GM12878 (cell line): ENCODE data around the gene TOMM40.

Experiments used
- BCL3 ChIP-seq: IDR thresholded peaks from 2 replicates; pipeline ENCODE4 v1.6.1; 2011; ENCODE audit warnings: borderline replicate concordance, low read depth, mild to moderate bottlenecking, moderate library complexity, low read length; ENCODE audit not compliant: insufficient read depth, poor library complexity, severe bottlenecking
- CTCF ChIP-seq, 3 experiments: IDR thresholded peaks in 2 of 3; conservative IDR thresholded peaks in 1 of 3; 2 replicates each; pipeline ENCODE4 v1.5.1; 2011; ENCODE audit warnings: low read depth in 3 of 3, low read length in 3 of 3, mild to moderate bottlenecking in 3 of 3, control low read depth in 2 of 3, moderate library complexity in 2 of 3, inconsistent platforms in 1 of 3, mixed read lengths in 1 of 3; ENCODE audit not compliant: control insufficient read depth in 2 of 3, insufficient read depth in 1 of 3; ENCODE audit errors: extremely low read depth in 1 of 3
- JUND ChIP-seq: IDR thresholded peaks from 2 replicates; pipeline ENCODE4 v1.6.1; 2012; ENCODE audit warnings: low read depth, mild to moderate bottlenecking, low read length, improper control_type of control experiment, moderate library complexity
- MAX ChIP-seq: IDR thresholded peaks from 2 replicates; pipeline ENCODE4 v1.6.1; 2012; ENCODE audit warnings: low read depth, low read length, improper control_type of control experiment
- RBBP5 ChIP-seq: fragments of 200-600 bp; sonication (generic); conservative IDR thresholded peaks from 2 replicates; pipeline ENCODE4 v1.6.1; 2016

- TF ChIP-seq MAX (no peak), CTCF (IDR thresholded peaks at IDR 0.05 in 2 of 3, conservative IDR thresholded peaks at IDR 0.05 in 1 of 3; ENCODE audit: control insufficient read depth in 2 of 3, extremely low read depth in 1 of 3, insufficient read depth in 1 of 3, low read depth in 3 of 3, low read length in 3 of 3) (peak; percentile 93 to 99 (median 96)), BCL3 (no peak), RBBP5 (no peak), JUND (no peak)
Measured at GRCh38 chr19:44903602-44904425, 12.8 kb downstream of the TOMM40 start.
